Prostate gland (tissue), 2 donors: Measurements from ENCODE around the gene NEK2. TPM values are rescaled to one million over a fixed set of nuclear protein-coding genes. Genes with fewer than 3 reads are reported as not detected.

Experiments
- DNase-seq: peaks from one replicate; pipeline ENCODE4 v3.0.0-alpha.2; 2019; ENCODE audit warnings: low spot score
- H3K27ac ChIP-seq, 2 donors: fragments of 200-600 bp; sonication (generic); 2 replicates each; pipeline ENCODE4 v1.5.1; 2017 to 2019
- H3K27me3 ChIP-seq: fragments of 200-600 bp; sonication (generic); replicated peaks from 2 replicates; pipeline ENCODE4 v1.5.1; 2019; ENCODE audit not compliant: insufficient read depth
- H3K36me3 ChIP-seq, 2 donors: fragments of 200-600 bp; sonication (generic); 1 replicate in 1 of 2; 2 replicates in 1 of 2; pipeline versions ENCODE4 v1.5.1 to v1.8.1; 2017 to 2019
- H3K4me1 ChIP-seq: fragments of 200-600 bp; sonication (generic); replicated peaks from 2 replicates; pipeline ENCODE4 v1.5.1; 2019
- H3K4me3 ChIP-seq, 2 donors: fragments of 200-600 bp; sonication (generic); 2 replicates each; pipeline ENCODE4 v1.5.1; 2017 to 2019
- H3K9me3 ChIP-seq: fragments of 200-600 bp; sonication (generic); 2 replicates; pipeline ENCODE4 v1.5.1; 2017
- CTCF ChIP-seq, 4 experiments: fragments of 200-600 bp in 2 of 4; fragments of 450-650 bp in 2 of 4; sonication (generic) in 2 of 4; IDR thresholded peaks; 1 replicate in 3 of 4; 2 replicates in 1 of 4; pipeline ENCODE4 v1.5.1; 2016 to 2019; ENCODE audit warnings: antibody characterized with exemption in 4 of 4, mild to moderate bottlenecking in 2 of 4, moderate library complexity in 2 of 4
- POLR2A ChIP-seq: fragments of 450-650 bp; IDR thresholded peaks from one replicate; pipeline ENCODE4 v1.6.1; 2016; ENCODE audit warnings: antibody characterized with exemption, mild to moderate bottlenecking
- POLR2AphosphoS5 ChIP-seq: sonication (generic); formaldehyde crosslinking; IDR thresholded peaks from one replicate; pipeline ENCODE4 v1.6.1; 2017; ENCODE audit warnings: antibody characterized with exemption
- WGBS: methylation state at CpG from one replicate; pipeline ENCODE4 v1.1.5; 2018; 5-methylcytosine and 5-hydroxymethylcytosine counted together
- intact Hi-C: fragments of 100-400 bp; cut with DNase I; formaldehyde crosslinking; loops from one replicate; pipeline ENCODE4 v1.14.2; 2022
- total RNA-seq, 2 donors: library from RNA; depleted of rRNA; stranded (reverse); fragments of >200 nt; gene quantifications; one replicate each; pipeline ENCODE4 v1.1.0, GENCODE V29; 2016

NEK2 gene
- total RNA-seq, 2 donors from 2014 or later = 1.7 to 8.5 TPM

DNA sequence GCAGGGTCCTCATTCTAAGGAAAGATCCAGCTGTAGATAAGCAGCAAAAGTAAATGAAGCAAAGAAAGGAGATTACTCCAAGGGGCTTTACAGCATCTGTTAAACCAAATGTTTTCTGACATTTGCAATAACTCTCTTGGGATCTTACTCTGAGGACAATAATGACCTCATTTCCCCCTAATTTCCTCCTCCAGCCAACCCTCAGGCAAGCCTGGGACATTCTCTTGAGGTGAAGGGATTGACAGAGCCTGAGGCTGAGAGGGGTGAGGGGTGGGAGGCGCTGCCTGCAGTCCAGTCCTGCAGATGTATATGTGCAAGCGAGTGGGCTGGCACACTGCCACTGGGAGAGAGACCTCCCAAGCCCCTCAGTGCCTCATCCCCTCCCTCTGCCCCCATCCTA lies 40.5 kb upstream of the NEK2 start:
- Histone ChIP-seq H3K27me3 (no peaks in the 10 kb centered on the region), H3K36me3 (no peaks in the 10 kb centered on the region), H3K27ac (no peak overlapping the region), H3K4me1 (no peaks in the 10 kb centered on the region), H3K4me3 (no peak overlapping the region), H3K9me3 (no peaks in the 10 kb centered on the region)
- no peak for DNase-seq
- intact Hi-C loops = no loop called here
- 74% methylated on average over 2 of the region's 2 CpGs for WGBS
- no peak for TF ChIP-seq CTCF (IDR thresholded peaks at IDR 0.05)
- no peak for TF ChIP-seq POLR2AphosphoS5
- no peak for TF ChIP-seq POLR2A

DNA sequence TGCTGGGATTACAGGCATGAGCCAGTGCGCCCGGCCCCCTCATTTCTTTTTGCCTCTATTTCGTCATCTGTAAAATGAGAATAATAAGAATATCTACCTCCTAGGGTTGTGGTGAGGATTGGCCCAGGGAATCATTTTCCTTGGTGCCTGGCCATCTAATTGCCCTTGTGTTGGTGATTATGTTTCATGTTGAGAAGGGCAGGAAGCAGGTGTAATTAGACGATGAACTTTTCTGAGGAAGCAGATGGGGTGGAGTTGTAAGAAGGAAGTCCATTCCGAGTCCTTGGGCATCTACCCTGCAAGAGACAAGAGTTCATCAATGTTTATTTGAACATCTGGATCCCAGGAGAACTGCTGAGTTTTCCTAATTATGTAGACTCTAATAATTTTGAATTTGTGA lies 38.7 kb upstream of the NEK2 start:
- Histone ChIP-seq H3K36me3 (no peaks in the 10 kb centered on the region), H3K4me3 (no peak overlapping the region), H3K4me1 (no peaks in the 10 kb centered on the region), H3K9me3 (no peaks in the 10 kb centered on the region), H3K27me3 (no peaks in the 10 kb centered on the region), H3K27ac (no peak overlapping the region)
- no peak for DNase-seq
- no peak for TF ChIP-seq POLR2A
- TF ChIP-seq POLR2AphosphoS5 = no peak
- no peak for TF ChIP-seq CTCF (IDR thresholded peaks at IDR 0.05)
- 85% methylated on average over 5 of the region's 5 CpGs for WGBS
- intact Hi-C loops = no loop called here

DNA sequence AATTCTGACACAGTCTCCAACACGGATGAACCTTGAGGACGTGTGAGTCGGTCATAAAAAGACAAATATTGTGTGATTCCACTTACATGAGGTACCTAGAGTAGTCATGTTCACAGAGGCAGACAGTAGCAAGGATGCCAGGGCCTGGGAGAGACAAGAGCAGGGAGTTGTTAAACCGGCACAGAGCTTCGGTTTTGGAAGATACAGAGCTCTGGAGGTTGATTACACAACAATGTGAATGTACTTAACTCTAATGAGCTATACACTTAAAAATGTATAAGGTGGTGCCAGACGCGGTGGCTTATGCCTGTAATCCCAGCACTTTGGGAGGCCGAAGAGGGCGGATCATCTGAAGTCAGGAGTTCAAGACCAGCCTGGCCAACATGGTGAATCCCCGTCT lies 37.8 kb upstream of the NEK2 start:
- H3K4me3 ChIP-seq = no peak overlapping the region
- no peak overlapping the region for H3K27ac ChIP-seq
- intact Hi-C loops = no loop called here
- H3K9me3 ChIP-seq = no peaks in the 10 kb centered on the region
- H3K27me3 ChIP-seq = no peaks in the 10 kb centered on the region
- TF ChIP-seq POLR2A = no peak
- TF ChIP-seq POLR2AphosphoS5 = no peak
- H3K36me3 ChIP-seq = no peaks in the 10 kb centered on the region
- no peaks in the 10 kb centered on the region for H3K4me1 ChIP-seq
- 87% methylated on average over 10 of the region's 10 CpGs for WGBS
- DNase-seq = no peak

GRCh38 chr1:211711315-211711705 lies 35.9 kb upstream of the NEK2 start:
- no peak overlapping the region for H3K27ac ChIP-seq
- no peaks in the 10 kb centered on the region for H3K4me1 ChIP-seq
- TF ChIP-seq POLR2A (no peak), CTCF (IDR thresholded peaks at IDR 0.05) (no peak), POLR2AphosphoS5 (no peak)
- H3K36me3 ChIP-seq = no peaks in the 10 kb centered on the region
- WGBS = 90% methylated on average over 4 of the region's 4 CpGs
- no peak for DNase-seq
- no peak overlapping the region for H3K4me3 ChIP-seq
- no peaks in the 10 kb centered on the region for H3K9me3 ChIP-seq
- H3K27me3 ChIP-seq = no peaks in the 10 kb centered on the region
- intact Hi-C loops = no loop called here

DNA sequence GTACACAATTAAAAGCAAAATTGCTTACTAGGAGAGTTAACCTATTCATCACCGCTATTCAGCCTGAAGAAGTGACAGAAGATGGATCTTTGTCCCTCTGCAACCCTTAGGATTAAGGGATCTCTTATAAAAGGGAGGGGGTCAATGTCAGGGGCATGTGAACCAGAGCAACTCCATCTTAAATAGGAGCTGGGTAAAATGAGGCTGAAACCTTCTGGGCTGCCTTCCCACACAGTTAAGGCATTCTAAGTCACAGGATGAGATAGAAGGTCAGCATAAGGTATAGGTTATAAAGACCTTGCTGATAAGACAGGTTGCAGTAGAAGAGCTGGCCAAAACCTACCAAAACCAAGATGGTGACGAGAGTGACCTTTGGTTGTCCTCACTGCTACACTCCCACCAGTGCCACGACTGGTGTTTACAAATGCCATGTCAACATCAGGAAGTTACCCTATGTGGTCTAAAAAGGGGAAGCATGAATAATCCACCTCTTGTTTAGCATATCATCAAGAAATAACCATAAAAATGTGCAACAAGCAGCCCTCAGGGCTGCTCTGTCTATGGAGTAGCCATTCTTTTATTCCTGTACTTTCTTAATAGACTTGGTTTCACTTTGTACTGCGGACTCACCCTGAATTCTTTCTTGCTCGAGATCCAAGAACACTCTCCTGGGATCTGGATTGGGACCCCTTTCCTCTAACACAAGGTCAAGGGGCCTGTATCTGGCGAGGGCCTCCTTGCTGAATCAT lies 35.3 kb upstream of the NEK2 start:
- no peak for DNase-seq
- Histone ChIP-seq H3K4me3 (no peak overlapping the region), H3K36me3 (no peaks in the 10 kb centered on the region), H3K27ac (no peak overlapping the region), H3K27me3 (no peaks in the 10 kb centered on the region), H3K4me1 (no peaks in the 10 kb centered on the region), H3K9me3 (no peaks in the 10 kb centered on the region)
- WGBS = 85% methylated on average over 6 of the region's 6 CpGs
- TF ChIP-seq CTCF (IDR thresholded peaks at IDR 0.05) (no peak), POLR2AphosphoS5 (no peak), POLR2A (no peak)
- intact Hi-C loops = no loop called here
